ENCODE results near the gene NCS1. TPM values are rescaled to one million over a fixed set of nuclear protein-coding genes. Genes with fewer than 3 reads are reported as not detected.

Gene NCS1
- total RNA-seq, 4 donors from 2014 or later: 100 to 206 (median 122) TPM

DNA sequence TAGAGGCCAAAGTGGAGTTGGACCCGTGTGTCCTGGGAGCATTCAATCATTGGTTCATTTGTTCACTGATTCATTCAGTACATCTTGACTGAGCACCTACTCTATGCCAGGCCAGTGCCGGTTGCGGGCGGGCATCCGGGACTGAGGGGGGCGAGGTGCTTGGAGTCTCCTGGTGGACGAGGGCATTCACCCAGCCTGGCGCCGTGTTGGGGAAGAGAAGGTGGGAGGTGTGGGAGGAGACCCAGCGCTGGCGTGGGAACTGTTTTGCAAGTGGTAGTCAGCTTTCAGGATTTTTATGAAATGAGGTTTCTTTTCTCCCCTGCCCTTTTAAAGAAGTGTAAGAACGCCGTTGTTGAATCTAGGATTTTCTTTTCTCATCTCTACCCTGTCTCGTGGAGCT, 37.2 kb downstream of the NCS1 start:
- WGBS: 54% methylated on average over 13 of the region's 14 CpGs
- peaks cover 3 to 82% (median 68%) of the 10 kb centered on the region in 4 donors for H3K4me1 ChIP-seq

DNA sequence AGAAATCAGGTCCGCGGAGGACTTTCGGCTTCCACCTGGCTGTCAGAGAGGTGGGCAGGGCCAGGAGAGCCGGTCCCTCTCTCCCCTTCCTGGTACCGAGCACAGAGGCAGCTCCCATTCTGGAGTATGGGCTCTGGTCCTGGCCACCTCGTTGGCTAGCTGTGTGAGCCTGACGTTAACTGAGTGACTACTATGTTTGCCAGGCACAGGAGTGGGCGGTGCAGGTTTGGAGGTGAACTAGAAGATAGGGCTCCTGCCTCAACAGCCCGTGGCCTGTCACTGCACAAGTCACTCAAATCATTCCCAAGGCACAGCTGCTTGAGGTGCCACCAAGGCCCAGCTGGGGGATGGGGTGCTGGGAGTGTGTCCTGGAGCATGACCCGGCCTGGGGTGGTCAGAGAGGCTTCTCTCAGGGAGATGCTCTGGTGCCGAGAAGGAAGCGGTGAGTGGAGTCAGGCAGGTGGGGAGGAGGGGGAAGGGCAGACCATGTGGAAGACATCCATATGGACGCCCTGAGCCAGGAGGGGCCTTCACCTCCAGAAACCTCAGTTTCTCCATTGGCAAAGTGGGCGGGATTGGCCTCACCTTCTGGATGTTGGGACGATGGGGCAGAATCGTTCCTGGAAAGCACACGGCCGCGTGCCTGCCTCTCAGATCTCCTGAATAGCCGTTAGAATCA, 39.5 kb downstream of the NCS1 start:
- H3K9me3 ChIP-seq: no peaks in the 10 kb centered on the region
- no peak overlapping the region for H3K4me3 ChIP-seq
- 90% methylated on average over 16 of the region's 20 CpGs for WGBS
- no peak for DNase-seq (ENCODE audit: extremely low spot score)
- H3K4me1 ChIP-seq: peaks cover 3 to 95% (median 87%) of the 10 kb centered on the region in 4 donors
- no peaks in the 10 kb centered on the region for H3K27me3 ChIP-seq
- H3K36me3 ChIP-seq: peaks cover 0 to 6% (median 0%) of the 10 kb centered on the region in 4 donors
- intact Hi-C loops (cut with DNase I): no loop called here
- TF ChIP-seq EP300 (IDR thresholded peaks at IDR 0.05): no peak
- no peak for TF ChIP-seq POLR2A (IDR thresholded peaks at IDR 0.05; ENCODE audit: low read depth)
- TF ChIP-seq POLR2AphosphoS5 (IDR thresholded peaks at IDR 0.05): no peak
- TF ChIP-seq, protein P1, sequence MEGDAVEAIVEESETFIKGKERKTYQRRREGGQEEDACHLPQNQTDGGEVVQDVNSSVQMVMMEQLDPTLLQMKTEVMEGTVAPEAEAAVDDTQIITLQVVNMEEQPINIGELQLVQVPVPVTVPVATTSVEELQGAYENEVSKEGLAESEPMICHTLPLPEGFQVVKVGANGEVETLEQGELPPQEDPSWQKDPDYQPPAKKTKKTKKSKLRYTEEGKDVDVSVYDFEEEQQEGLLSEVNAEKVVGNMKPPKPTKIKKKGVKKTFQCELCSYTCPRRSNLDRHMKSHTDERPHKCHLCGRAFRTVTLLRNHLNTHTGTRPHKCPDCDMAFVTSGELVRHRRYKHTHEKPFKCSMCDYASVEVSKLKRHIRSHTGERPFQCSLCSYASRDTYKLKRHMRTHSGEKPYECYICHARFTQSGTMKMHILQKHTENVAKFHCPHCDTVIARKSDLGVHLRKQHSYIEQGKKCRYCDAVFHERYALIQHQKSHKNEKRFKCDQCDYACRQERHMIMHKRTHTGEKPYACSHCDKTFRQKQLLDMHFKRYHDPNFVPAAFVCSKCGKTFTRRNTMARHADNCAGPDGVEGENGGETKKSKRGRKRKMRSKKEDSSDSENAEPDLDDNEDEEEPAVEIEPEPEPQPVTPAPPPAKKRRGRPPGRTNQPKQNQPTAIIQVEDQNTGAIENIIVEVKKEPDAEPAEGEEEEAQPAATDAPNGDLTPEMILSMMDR (IDR thresholded peaks at IDR 0.05): no peak
- peak overlapping the region; percentile 48 to 96 (median 67) for H3K27ac ChIP-seq (replicated peaks in 1 of 4)

More for the DNA sequence above, 37.2 kb downstream of the NCS1 start:
- Histone ChIP-seq H3K36me3 (peaks cover 0 to 6% (median 0%) of the 10 kb centered on the region in 4 donors), H3K9me3 (no peaks in the 10 kb centered on the region), H3K27me3 (no peaks in the 10 kb centered on the region), H3K27ac (replicated peaks in 1 of 4) (peak overlapping the region; percentile 79 to 96 (median 84)), H3K4me3 (no peak overlapping the region)
- no peak for DNase-seq (ENCODE audit: extremely low spot score)
- peak in 1 of 2 donors; percentile 26 for TF ChIP-seq POLR2AphosphoS5 (IDR thresholded peaks at IDR 0.05)
- TF ChIP-seq, protein P1 (IDR thresholded peaks at IDR 0.05): no peak
- intact Hi-C loops (cut with DNase I): no loop called here

DNA sequence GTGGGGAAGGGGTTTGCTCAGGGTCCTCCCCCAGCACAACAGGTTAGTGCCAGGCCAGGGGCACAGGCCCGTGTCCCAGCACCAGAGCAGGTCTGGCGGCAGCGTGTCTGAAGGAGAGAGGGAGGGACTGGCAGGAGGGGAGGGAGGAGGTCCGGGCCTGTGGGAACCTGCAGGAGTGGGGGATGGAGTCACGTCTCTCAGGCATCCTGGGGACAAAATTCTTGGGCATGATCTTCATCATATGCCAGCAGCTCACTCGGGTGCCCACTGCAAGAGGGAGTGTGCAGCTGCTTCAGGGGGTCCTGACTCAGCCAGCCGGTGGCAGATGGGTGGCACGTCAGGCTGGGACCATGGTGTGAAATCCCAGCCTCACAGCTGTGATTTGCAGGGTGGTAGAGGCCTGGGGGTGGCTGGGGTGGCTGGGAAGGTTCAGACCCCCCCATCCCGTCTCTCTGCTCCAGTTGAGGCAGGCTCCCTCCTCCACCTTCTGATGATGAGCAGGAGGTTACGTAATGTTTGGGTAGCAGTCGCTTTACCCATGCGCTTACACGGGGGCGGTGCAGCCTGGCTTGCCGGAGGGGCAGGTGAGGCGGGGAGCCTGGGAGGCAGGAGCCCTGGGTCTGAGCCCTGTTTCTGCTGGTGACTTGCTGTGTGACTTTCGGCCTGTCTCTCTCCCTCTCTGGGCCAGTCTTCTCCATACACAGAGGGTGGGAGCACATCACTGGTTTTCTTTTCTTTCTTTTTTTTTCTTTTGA, 40.5 kb downstream of the NCS1 start:
- TF ChIP-seq POLR2AphosphoS5 (IDR thresholded peaks at IDR 0.05) (no peak), POLR2A (IDR thresholded peaks at IDR 0.05; ENCODE audit: low read depth) (no peak), EP300 (IDR thresholded peaks at IDR 0.05) (no peak)
- TF ChIP-seq, protein P1 (IDR thresholded peaks at IDR 0.05): no peak
- 83% methylated on average over 9 of the region's 17 CpGs for WGBS
- Histone ChIP-seq H3K4me3 (no peak overlapping the region), H3K27me3 (no peaks in the 10 kb centered on the region), H3K27ac (replicated peaks in 1 of 4) (peak overlapping the region; percentile 48 to 96 (median 67)), H3K9me3 (no peaks in the 10 kb centered on the region), H3K36me3 (peaks cover 0 to 8% (median under 1%) of the 10 kb centered on the region in 4 donors), H3K4me1 (peaks cover 3 to 95% (median 82%) of the 10 kb centered on the region in 4 donors)
- no peak for DNase-seq (ENCODE audit: extremely low spot score)
- intact Hi-C loops (cut with DNase I): no loop called here

DNA sequence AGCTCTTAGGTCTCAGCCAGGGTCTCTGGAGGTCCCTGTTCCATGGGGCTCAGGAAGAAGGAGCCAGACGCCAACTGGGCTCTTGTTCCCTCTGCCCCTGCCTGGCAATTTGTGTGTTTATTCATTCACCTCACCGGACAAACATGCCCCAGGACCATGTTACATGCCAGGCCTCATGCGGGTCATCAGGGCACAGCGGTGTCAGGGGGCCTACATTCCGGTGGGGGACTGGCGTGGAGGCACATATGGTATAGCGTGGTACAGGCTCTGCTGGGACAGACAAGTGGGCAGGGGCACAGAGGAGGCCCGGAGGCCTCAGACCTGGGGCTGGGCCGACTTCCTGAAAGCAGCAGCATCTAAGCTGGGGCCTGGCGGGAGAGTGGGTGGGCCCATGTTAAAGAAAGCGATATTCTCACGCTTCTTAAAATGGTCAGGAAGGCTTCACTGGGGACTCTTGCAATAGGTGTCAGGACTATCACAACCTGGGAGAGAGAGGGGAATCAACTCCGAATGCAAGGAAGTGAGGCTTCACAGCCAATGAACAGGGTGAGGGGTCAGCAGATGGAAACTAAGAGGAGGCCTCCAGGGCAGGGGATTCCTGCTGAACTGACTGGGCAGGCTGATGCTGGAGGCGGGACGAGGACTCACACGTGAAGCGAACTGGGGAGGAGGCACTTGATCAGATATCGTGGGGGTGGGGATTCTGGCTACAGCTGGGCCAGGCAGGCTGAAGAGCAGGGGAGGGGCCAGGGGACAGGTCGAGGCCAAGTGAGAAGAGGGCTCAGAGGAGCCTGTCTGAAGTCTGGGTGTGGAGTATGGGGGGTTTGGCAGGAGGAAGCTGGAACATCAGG, 41.9 kb downstream of the NCS1 start:
- Histone ChIP-seq H3K36me3 (peaks cover 0 to 18% (median 11%) of the 10 kb centered on the region in 4 donors), H3K9me3 (no peaks in the 10 kb centered on the region), H3K27me3 (no peaks in the 10 kb centered on the region), H3K4me3 (no peak overlapping the region), H3K4me1 (peaks cover under 1 to 87% (median 72%) of the 10 kb centered on the region in 4 donors), H3K27ac (replicated peaks in 1 of 4) (peak overlapping the region; percentile 62 to 96 (median 72))
- WGBS: 69% methylated on average over 15 of the region's 19 CpGs
- TF ChIP-seq POLR2A (IDR thresholded peaks at IDR 0.05; ENCODE audit: low read depth): no peak
- intact Hi-C loops (cut with DNase I): no loop called here
- DNase-seq (ENCODE audit: extremely low spot score): no peak

All from esophagus muscularis mucosa (tissue), 4 donors.